PFSK-1 (cell line): ENCODE results near the gene ACSL3.

Experiments
- FOXP2 ChIP-seq: optimal IDR thresholded peaks from 2 replicates; pipeline ENCODE3; 2011; ENCODE audit warnings: borderline replicate concordance, control low read depth, inconsistent platforms; ENCODE audit not compliant: insufficient read depth; ENCODE audit errors: extremely low read length, extremely low read depth
- SIN3A ChIP-seq: IDR thresholded peaks from 2 replicates; pipeline ENCODE4 v1.6.1; 2012; ENCODE audit warnings: mild to moderate bottlenecking, low read length, moderate library complexity, borderline replicate concordance; ENCODE audit not compliant: insufficient read depth
- TF ChIP-seq, protein P1 (sequence below), 2 experiments: IDR thresholded peaks; 2 replicates each; pipeline versions ENCODE4 v1.6.1 to v1.8.0; 2011 to 2012; ENCODE audit warnings: low read depth in 2 of 2, low read length in 2 of 2, control low read depth in 1 of 2, inconsistent platforms in 1 of 2, mild to moderate bottlenecking in 1 of 2, moderate library complexity in 1 of 2; ENCODE audit not compliant: insufficient read depth in 1 of 2

- TF ChIP-seq, protein P1, sequence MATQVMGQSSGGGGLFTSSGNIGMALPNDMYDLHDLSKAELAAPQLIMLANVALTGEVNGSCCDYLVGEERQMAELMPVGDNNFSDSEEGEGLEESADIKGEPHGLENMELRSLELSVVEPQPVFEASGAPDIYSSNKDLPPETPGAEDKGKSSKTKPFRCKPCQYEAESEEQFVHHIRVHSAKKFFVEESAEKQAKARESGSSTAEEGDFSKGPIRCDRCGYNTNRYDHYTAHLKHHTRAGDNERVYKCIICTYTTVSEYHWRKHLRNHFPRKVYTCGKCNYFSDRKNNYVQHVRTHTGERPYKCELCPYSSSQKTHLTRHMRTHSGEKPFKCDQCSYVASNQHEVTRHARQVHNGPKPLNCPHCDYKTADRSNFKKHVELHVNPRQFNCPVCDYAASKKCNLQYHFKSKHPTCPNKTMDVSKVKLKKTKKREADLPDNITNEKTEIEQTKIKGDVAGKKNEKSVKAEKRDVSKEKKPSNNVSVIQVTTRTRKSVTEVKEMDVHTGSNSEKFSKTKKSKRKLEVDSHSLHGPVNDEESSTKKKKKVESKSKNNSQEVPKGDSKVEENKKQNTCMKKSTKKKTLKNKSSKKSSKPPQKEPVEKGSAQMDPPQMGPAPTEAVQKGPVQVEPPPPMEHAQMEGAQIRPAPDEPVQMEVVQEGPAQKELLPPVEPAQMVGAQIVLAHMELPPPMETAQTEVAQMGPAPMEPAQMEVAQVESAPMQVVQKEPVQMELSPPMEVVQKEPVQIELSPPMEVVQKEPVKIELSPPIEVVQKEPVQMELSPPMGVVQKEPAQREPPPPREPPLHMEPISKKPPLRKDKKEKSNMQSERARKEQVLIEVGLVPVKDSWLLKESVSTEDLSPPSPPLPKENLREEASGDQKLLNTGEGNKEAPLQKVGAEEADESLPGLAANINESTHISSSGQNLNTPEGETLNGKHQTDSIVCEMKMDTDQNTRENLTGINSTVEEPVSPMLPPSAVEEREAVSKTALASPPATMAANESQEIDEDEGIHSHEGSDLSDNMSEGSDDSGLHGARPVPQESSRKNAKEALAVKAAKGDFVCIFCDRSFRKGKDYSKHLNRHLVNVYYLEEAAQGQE (IDR thresholded peaks at IDR 0.05; ENCODE audit: insufficient read depth in 1 of 2, low read depth in 2 of 2, low read length in 2 of 2), result no peak
- TF ChIP-seq SIN3A (no peak), FOXP2 (no peak)
Observed at GRCh38 chr2:222949690-222950323, 89.0 kb downstream of the ACSL3 start.
